ENCODE data around the gene COL5A3.
"Not testable (repeated sequence)": the region's sequence is repeated elsewhere in the genome, so short reads cannot be mapped to it uniquely, and the experiment has no call there.

Gene COL5A3

GRCh38 chr19:10033614-10034013 lies 23.3 kb upstream of the COL5A3 start:
- Histone ChIP-seq H3K4me1 (ENCODE audit: insufficient read depth, low read length, severe bottlenecking) (no peaks in the 10 kb centered on the region), H3K4me3 (ENCODE audit: low read depth, low read length, poor library complexity, severe bottlenecking) (no peak overlapping the region), H4K20me1 (ENCODE audit: insufficient read depth, low read length) (no peaks in the 10 kb centered on the region), H2AFZ (ENCODE audit: low read length) (no peak overlapping the region), H3K9me3 (ENCODE audit: low read length) (no peaks in the 10 kb centered on the region), H3K9me2 (ENCODE audit: low read depth, low read length) (no peaks in the 10 kb centered on the region), H3K4me2 (ENCODE audit: low read length) (no peak overlapping the region), H3K27me3 (ENCODE audit: insufficient read depth, low read length) (0 out of 2 replicates have a peak, but pooled peaks cover 6% of the 10 kb centered on the region), H3F3A (ENCODE audit: insufficient read depth, low read length) (no peaks in the 10 kb centered on the region), H3K36me3 (ENCODE audit: insufficient read depth, low read length) (no peaks in the 10 kb centered on the region), H3K9ac (ENCODE audit: low read length) (no peak overlapping the region), H3K27ac (ENCODE audit: low read depth, low read length, poor library complexity, severe bottlenecking) (no peak overlapping the region), H3K79me2 (ENCODE audit: insufficient read depth, low read length) (no peaks in the 10 kb centered on the region)
- no peak for TF ChIP-seq CTCF (IDR thresholded peaks at IDR 0.05; ENCODE audit: low read length)

- Histone ChIP-seq H3K27ac (ENCODE audit: low read depth, low read length, poor library complexity, severe bottlenecking) (no peak overlapping the region), H2AFZ (ENCODE audit: low read length) (no peak overlapping the region), H3K9me2 (ENCODE audit: low read depth, low read length) (no peaks in the 10 kb centered on the region), H3K9ac (ENCODE audit: low read length) (no peak overlapping the region), H3K27me3 (ENCODE audit: insufficient read depth, low read length) (0 out of 2 replicates have a peak, but pooled peaks cover 8% of the 10 kb centered on the region), H3K36me3 (ENCODE audit: insufficient read depth, low read length) (no peaks in the 10 kb centered on the region), H3K4me2 (ENCODE audit: low read length) (peak overlapping the region; percentile 19; the same call in 1 of the 2 replicates), H3K79me2 (ENCODE audit: insufficient read depth, low read length) (no peaks in the 10 kb centered on the region), H3K4me1 (ENCODE audit: insufficient read depth, low read length, severe bottlenecking) (peaks cover 4% of the 10 kb centered on the region), H3K9me3 (ENCODE audit: low read length) (no peaks in the 10 kb centered on the region), H4K20me1 (ENCODE audit: insufficient read depth, low read length) (no peaks in the 10 kb centered on the region), H3F3A (ENCODE audit: insufficient read depth, low read length) (no peaks in the 10 kb centered on the region), H3K4me3 (ENCODE audit: low read depth, low read length, poor library complexity, severe bottlenecking) (no peak overlapping the region)
- TF ChIP-seq EZH2 (IDR thresholded peaks at IDR 0.05; ENCODE audit: borderline replicate concordance, low read length) (no peak), CTCF (IDR thresholded peaks at IDR 0.05; ENCODE audit: low read length) (peak; percentile 89)
Measured at GRCh38 chr19:10027158-10027997, 17.1 kb upstream of the COL5A3 start.

GRCh38 chr19:10026744-10027143 lies 16.4 kb upstream of the COL5A3 start:
- H3F3A ChIP-seq (ENCODE audit: insufficient read depth, low read length), result no peaks in the 10 kb centered on the region
- no peaks in the 10 kb centered on the region for H3K9me2 ChIP-seq (ENCODE audit: low read depth, low read length)
- no peaks in the 10 kb centered on the region for H3K9me3 ChIP-seq (ENCODE audit: low read length)
- H4K20me1 ChIP-seq (ENCODE audit: insufficient read depth, low read length), result no peaks in the 10 kb centered on the region
- TF ChIP-seq CTCF (IDR thresholded peaks at IDR 0.05; ENCODE audit: low read length) (no peak), EZH2 (IDR thresholded peaks at IDR 0.05; ENCODE audit: borderline replicate concordance, low read length) (no peak)
- no peak overlapping the region for H3K4me2 ChIP-seq (ENCODE audit: low read length)
- H2AFZ ChIP-seq (ENCODE audit: low read length), result no peak overlapping the region
- no peak overlapping the region for H3K4me3 ChIP-seq (ENCODE audit: low read depth, low read length, poor library complexity, severe bottlenecking)
- H3K9ac ChIP-seq (ENCODE audit: low read length), result no peak overlapping the region
- peaks cover 4% of the 10 kb centered on the region for H3K4me1 ChIP-seq (ENCODE audit: insufficient read depth, low read length, severe bottlenecking)
- no peaks in the 10 kb centered on the region for H3K36me3 ChIP-seq (ENCODE audit: insufficient read depth, low read length)
- no peak overlapping the region for H3K27ac ChIP-seq (ENCODE audit: low read depth, low read length, poor library complexity, severe bottlenecking)
- 0 out of 2 replicates have a peak, but pooled peaks cover 8% of the 10 kb centered on the region for H3K27me3 ChIP-seq (ENCODE audit: insufficient read depth, low read length)
- H3K79me2 ChIP-seq (ENCODE audit: insufficient read depth, low read length), result no peaks in the 10 kb centered on the region

- not testable (repeated sequence) for H3K36me3 ChIP-seq (ENCODE audit: insufficient read depth, low read length); H3K79me2 ChIP-seq (ENCODE audit: insufficient read depth, low read length); H4K20me1 ChIP-seq (ENCODE audit: insufficient read depth, low read length); H3K4me1 ChIP-seq (ENCODE audit: insufficient read depth, low read length, severe bottlenecking); H3K4me3 ChIP-seq (ENCODE audit: low read depth, low read length, poor library complexity, severe bottlenecking); H3K27me3 ChIP-seq (ENCODE audit: insufficient read depth, low read length); H3F3A ChIP-seq (ENCODE audit: insufficient read depth, low read length); H3K9me2 ChIP-seq (ENCODE audit: low read depth, low read length); H3K27ac ChIP-seq (ENCODE audit: low read depth, low read length, poor library complexity, severe bottlenecking); H2AFZ ChIP-seq (ENCODE audit: low read length); H3K9me3 ChIP-seq (ENCODE audit: low read length); H3K9ac ChIP-seq (ENCODE audit: low read length); H3K4me2 ChIP-seq (ENCODE audit: low read length)
Measured at GRCh38 chr19:10023096-10023495, 12.8 kb upstream of the COL5A3 start.
